ENCODE data around the gene SH3TC1. TPM values are rescaled to one million over a fixed set of nuclear protein-coding genes. Genes with fewer than 3 reads are reported as not detected.

Gene SH3TC1
- total and polyA plus RNA-seq, 4 donors = 6.5 to 34.6 (median 25.8) TPM

- WGBS = 94% methylated on average over 6 of the region's 6 CpGs
- no peaks in the 10 kb centered on the region for H3K9me3 ChIP-seq (ENCODE audit: control insufficient read depth in 4 of 4, low read length in 3 of 4)
- DNase-seq (ENCODE audit: low spot score) = no peak
- H3K36me3 ChIP-seq (ENCODE audit: control insufficient read depth in 4 of 4, insufficient read depth in 3 of 4, low read depth in 1 of 4, low read length in 3 of 4) = no peaks in the 10 kb centered on the region
- H3K4me1 ChIP-seq (ENCODE audit: control insufficient read depth in 4 of 4, insufficient read depth in 4 of 4, low read length in 3 of 4) = no peaks in the 10 kb centered on the region
- TF ChIP-seq HNF4G (IDR thresholded peaks at IDR 0.05) = no peak
- TF ChIP-seq NR2F2 (IDR thresholded peaks at IDR 0.05) = no peak
- TF ChIP-seq SP1 (IDR thresholded peaks at IDR 0.05) = no peak
- TF ChIP-seq TAF1 (conservative IDR thresholded peaks at IDR 0.05) = no peak
- TF ChIP-seq, protein P1, sequence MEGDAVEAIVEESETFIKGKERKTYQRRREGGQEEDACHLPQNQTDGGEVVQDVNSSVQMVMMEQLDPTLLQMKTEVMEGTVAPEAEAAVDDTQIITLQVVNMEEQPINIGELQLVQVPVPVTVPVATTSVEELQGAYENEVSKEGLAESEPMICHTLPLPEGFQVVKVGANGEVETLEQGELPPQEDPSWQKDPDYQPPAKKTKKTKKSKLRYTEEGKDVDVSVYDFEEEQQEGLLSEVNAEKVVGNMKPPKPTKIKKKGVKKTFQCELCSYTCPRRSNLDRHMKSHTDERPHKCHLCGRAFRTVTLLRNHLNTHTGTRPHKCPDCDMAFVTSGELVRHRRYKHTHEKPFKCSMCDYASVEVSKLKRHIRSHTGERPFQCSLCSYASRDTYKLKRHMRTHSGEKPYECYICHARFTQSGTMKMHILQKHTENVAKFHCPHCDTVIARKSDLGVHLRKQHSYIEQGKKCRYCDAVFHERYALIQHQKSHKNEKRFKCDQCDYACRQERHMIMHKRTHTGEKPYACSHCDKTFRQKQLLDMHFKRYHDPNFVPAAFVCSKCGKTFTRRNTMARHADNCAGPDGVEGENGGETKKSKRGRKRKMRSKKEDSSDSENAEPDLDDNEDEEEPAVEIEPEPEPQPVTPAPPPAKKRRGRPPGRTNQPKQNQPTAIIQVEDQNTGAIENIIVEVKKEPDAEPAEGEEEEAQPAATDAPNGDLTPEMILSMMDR (IDR thresholded peaks at IDR 0.05; ENCODE audit: low read depth, low read length, missing input control) = no peak
- TF ChIP-seq, protein P2, sequence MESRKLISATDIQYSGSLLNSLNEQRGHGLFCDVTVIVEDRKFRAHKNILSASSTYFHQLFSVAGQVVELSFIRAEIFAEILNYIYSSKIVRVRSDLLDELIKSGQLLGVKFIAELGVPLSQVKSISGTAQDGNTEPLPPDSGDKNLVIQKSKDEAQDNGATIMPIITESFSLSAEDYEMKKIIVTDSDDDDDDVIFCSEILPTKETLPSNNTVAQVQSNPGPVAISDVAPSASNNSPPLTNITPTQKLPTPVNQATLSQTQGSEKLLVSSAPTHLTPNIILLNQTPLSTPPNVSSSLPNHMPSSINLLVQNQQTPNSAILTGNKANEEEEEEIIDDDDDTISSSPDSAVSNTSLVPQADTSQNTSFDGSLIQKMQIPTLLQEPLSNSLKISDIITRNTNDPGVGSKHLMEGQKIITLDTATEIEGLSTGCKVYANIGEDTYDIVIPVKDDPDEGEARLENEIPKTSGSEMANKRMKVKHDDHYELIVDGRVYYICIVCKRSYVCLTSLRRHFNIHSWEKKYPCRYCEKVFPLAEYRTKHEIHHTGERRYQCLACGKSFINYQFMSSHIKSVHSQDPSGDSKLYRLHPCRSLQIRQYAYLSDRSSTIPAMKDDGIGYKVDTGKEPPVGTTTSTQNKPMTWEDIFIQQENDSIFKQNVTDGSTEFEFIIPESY (IDR thresholded peaks at IDR 0.05) = no peak
- TF ChIP-seq FOXA1 (IDR thresholded peaks at IDR 0.05) = no peak
- TF ChIP-seq, protein P3, sequence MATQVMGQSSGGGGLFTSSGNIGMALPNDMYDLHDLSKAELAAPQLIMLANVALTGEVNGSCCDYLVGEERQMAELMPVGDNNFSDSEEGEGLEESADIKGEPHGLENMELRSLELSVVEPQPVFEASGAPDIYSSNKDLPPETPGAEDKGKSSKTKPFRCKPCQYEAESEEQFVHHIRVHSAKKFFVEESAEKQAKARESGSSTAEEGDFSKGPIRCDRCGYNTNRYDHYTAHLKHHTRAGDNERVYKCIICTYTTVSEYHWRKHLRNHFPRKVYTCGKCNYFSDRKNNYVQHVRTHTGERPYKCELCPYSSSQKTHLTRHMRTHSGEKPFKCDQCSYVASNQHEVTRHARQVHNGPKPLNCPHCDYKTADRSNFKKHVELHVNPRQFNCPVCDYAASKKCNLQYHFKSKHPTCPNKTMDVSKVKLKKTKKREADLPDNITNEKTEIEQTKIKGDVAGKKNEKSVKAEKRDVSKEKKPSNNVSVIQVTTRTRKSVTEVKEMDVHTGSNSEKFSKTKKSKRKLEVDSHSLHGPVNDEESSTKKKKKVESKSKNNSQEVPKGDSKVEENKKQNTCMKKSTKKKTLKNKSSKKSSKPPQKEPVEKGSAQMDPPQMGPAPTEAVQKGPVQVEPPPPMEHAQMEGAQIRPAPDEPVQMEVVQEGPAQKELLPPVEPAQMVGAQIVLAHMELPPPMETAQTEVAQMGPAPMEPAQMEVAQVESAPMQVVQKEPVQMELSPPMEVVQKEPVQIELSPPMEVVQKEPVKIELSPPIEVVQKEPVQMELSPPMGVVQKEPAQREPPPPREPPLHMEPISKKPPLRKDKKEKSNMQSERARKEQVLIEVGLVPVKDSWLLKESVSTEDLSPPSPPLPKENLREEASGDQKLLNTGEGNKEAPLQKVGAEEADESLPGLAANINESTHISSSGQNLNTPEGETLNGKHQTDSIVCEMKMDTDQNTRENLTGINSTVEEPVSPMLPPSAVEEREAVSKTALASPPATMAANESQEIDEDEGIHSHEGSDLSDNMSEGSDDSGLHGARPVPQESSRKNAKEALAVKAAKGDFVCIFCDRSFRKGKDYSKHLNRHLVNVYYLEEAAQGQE (IDR thresholded peaks at IDR 0.05) = no peak
- no peak for TF ChIP-seq JUND (IDR thresholded peaks at IDR 0.05)
- no peak for TF ChIP-seq YY1 (IDR thresholded peaks at IDR 0.05)
- TF ChIP-seq RXRA (IDR thresholded peaks at IDR 0.05) = no peak
- TF ChIP-seq HNF4A (conservative IDR thresholded peaks at IDR 0.05) = no peak
- TF ChIP-seq FOXA2 (IDR thresholded peaks at IDR 0.05) = no peak
- TF ChIP-seq GABPA (IDR thresholded peaks at IDR 0.05 in 1 of 2, conservative IDR thresholded peaks at IDR 0.05 in 1 of 2) = no peak
- no peak overlapping the region for H3K27ac ChIP-seq (ENCODE audit: low read depth in 1 of 2, low read length in 2 of 2)
- no peaks in the 10 kb centered on the region for H3K27me3 ChIP-seq (ENCODE audit: control insufficient read depth in 4 of 4, insufficient read depth in 4 of 4, low read length in 3 of 4)
- H3K9ac ChIP-seq (ENCODE audit: low read depth in 1 of 2, low read length in 2 of 2) = no peak overlapping the region
- H3K4me3 ChIP-seq (ENCODE audit: low read depth in 1 of 3, low read length in 3 of 3) = no peak overlapping the region
Observed at GRCh38 chr4:8254076-8254475, 55.0 kb downstream of the SH3TC1 start.

GRCh38 chr4:8255698-8256441, 56.8 kb downstream of the SH3TC1 start:
- no peak overlapping the region for H3K27ac ChIP-seq (ENCODE audit: low read depth in 1 of 2, low read length in 2 of 2)
- H3K9ac ChIP-seq (ENCODE audit: low read depth in 1 of 2, low read length in 2 of 2) = no peak overlapping the region
- no peaks in the 10 kb centered on the region for H3K36me3 ChIP-seq (ENCODE audit: control insufficient read depth in 4 of 4, insufficient read depth in 3 of 4, low read depth in 1 of 4, low read length in 3 of 4)
- WGBS = 83% methylated on average over 14 of the region's 14 CpGs
- no peaks in the 10 kb centered on the region for H3K27me3 ChIP-seq (ENCODE audit: control insufficient read depth in 4 of 4, insufficient read depth in 4 of 4, low read length in 3 of 4)
- no peak for DNase-seq (ENCODE audit: low spot score)
- no peak overlapping the region for H3K4me3 ChIP-seq (ENCODE audit: low read depth in 1 of 3, low read length in 3 of 3)
- H3K9me3 ChIP-seq (ENCODE audit: control insufficient read depth in 4 of 4, low read length in 3 of 4) = no peaks in the 10 kb centered on the region
- TF ChIP-seq FOXA1 (IDR thresholded peaks at IDR 0.05) = no peak
- peak in 1 of 2 donors; percentile 24 for TF ChIP-seq RXRA (IDR thresholded peaks at IDR 0.05)
- no peaks in the 10 kb centered on the region for H3K4me1 ChIP-seq (ENCODE audit: control insufficient read depth in 4 of 4, insufficient read depth in 4 of 4, low read length in 3 of 4)
